Subcutaneous adipose tissue (tissue), 4 donors: Measurements from ENCODE around the gene NEK10. TPM values are rescaled to one million over a fixed set of nuclear protein-coding genes. Genes with fewer than 3 reads are reported as not detected.

Source experiments
- total RNA-seq, 4 donors: library from RNA; depleted of rRNA; stranded (reverse); fragments of >200 nt; gene quantifications; one replicate each; pipeline ENCODE4 v1.1.0, GENCODE V29; 2016
- TF ChIP-seq, protein P1 (sequence below): fragments of 450-650 bp; IDR thresholded peaks from one replicate; pipeline ENCODE4 v1.5.1; 2016; ENCODE audit warnings: low read depth, mild to moderate bottlenecking, control low read depth, antibody characterized with exemption, moderate library complexity

NEK10 gene
- total RNA-seq, 4 donors from 2014 or later = 0.44 to 2.6 (median 1.1) TPM

DNA sequence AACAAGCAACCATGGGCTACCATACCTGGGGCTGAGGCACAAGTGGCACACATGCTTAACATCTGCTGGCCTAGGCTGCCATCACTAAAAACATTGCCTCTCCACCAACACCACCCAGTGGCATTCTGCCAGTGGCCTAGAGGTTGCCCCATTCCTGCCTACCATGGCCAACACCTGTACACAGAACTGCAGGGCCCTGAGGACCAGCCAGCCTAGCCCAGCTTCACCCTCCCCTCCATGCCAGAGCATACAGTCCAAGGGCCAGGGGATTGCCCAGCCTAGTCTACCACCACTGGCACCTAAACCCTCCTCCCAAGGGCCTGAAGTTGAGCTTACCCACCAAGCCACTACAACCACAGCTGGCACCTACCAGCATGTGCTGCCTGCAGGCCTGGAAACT is 35.3 kb downstream of the NEK10 start:
- TF ChIP-seq, protein P1, sequence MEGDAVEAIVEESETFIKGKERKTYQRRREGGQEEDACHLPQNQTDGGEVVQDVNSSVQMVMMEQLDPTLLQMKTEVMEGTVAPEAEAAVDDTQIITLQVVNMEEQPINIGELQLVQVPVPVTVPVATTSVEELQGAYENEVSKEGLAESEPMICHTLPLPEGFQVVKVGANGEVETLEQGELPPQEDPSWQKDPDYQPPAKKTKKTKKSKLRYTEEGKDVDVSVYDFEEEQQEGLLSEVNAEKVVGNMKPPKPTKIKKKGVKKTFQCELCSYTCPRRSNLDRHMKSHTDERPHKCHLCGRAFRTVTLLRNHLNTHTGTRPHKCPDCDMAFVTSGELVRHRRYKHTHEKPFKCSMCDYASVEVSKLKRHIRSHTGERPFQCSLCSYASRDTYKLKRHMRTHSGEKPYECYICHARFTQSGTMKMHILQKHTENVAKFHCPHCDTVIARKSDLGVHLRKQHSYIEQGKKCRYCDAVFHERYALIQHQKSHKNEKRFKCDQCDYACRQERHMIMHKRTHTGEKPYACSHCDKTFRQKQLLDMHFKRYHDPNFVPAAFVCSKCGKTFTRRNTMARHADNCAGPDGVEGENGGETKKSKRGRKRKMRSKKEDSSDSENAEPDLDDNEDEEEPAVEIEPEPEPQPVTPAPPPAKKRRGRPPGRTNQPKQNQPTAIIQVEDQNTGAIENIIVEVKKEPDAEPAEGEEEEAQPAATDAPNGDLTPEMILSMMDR = no peak

DNA sequence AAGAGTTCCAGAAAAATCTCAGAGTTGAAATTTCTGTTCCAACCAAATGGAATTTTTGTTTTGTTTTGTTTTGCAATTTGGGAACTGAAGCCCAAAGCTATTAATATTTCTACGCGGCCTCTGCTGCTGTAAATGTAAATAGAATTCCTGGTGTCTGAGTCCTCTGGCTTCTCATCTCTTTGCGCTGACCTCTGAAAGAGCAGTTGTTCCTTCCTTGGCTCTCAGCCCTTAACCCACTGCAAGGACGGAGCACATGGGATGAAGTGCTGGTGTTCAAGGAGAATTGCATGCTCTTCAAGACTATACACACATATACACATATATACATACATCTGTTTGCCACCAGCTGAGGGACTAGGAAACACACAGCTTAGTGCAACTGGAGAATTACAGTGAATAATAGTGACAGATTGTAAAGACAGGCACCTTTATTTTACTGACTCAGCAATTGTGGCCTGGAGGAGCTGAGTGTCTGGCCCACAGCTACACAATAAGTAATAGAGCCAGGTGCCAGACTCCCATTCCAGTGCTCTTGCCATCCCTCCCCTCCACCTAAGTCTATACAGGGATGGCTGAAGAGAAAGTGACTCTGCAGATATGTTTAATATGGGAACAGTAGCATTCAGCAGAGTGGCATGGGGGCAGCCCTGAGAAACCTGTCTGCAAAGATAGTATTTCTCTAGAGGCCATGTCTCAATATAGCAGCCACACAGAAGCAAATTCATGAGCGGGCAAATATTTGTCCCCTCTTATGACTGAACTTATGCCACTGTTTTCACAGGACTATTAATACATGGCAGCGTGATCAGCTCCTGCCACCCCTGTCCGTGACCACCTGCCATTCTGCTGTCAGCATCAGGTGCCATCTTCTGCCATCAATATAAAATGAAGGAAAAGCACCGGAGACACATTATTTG is 42.3 kb downstream of the NEK10 start:
- TF ChIP-seq, protein P1 = no peak

DNA sequence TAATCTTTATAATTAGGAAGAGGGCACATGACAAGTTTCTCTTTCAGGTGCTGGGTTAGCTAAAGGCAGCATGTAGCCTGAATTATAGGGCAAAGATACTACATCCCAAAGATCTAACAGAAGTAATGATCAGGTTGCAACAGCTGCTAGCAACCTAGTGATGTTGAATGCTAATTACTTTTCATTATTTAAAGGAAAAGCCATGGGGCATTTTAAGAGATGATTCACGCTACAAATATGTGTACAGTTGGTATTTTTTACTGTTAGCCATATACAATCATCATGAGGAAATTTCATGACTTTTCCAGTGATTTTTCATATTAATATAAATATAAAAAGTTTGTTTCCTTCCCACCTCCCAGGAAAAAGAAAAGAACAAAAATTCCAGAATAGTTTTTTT is 43.0 kb downstream of the NEK10 start:
- TF ChIP-seq, protein P1 = no peak

DNA sequence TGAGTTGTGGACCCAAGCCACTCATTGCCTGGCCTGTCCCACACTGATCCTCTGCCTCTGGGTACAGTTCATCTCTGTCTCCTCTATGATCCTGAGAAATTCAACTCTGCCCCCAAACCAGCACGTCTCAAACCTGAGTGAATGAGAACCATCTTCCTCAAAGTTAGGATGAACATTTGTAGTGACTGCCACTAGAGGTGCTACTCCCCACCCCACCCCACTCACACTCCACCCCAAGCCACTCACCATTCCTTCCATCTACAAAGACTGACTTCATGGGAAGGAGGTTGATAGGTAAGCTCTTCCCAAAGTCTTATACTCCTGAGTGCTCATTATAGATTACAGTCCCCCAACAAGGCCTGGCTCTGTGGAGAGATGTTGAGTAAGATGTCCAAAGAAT is 43.8 kb downstream of the NEK10 start:
- TF ChIP-seq, protein P1 = no peak

DNA sequence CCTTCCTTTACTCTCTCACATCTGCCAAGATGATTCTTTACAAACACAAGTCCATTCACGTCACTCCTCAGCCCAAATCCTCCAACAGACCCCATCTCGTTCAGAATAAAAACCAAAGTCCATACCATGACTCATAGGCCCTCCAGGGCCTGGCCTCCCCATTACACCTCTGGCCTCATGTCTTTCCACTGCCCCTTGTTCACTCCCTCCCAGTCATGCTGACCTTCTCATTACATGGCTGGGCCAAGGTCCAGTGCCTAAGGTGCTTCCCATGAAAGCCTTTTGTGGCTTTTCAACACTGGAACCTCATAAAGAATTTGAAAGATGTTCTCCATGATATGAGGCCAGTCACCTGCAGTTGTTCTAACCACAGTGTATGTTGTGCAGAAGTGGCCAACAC is 44.5 kb downstream of the NEK10 start:
- TF ChIP-seq, protein P1 = no peak

DNA sequence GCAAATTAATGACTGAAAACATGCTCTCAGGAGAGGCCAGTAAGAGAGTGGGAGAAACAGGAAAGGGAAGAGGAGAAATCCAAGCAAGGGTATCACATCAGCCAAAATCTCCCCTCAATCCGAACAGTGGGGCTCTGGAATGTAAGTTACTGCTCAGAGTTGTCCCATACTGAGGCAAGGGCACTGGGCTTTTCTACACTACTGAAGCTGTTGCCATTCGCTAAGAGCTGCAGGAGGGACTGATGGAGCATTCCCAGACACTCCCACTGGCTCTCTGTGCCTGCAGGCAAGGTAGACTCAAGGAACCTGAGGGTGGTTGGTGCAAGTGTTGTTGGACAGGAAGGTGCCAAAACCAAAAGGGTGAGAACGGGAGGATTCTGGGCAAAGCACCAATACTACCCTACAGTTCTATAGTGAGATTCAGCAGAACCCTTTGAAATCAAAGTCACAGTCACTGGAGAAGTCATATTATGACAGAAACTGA is 46.1 kb downstream of the NEK10 start:
- TF ChIP-seq, protein P1 = no peak

DNA sequence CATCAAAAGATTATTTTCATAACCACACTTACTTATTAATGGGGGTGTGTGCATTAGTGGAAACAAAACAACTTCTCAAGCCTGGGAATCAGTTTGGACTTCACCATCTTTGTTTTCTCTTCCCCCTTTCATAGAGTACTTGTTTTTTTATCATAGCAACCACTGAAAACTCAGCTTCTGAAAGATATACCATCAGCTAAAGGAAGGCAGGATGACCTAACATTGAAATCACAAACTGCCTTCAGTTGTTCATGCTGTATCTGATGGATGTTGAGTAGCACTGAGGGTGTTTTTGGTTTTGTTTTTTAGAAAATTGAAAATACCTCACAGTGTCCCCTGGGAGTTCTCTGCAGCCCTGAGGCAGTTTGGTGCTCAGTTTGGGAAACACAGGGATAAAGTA is 46.5 kb downstream of the NEK10 start:
- TF ChIP-seq, protein P1 = no peak
